ENCODE measurements around the gene MADD. TPM values are rescaled to one million over a fixed set of nuclear protein-coding genes. Genes with fewer than 3 reads are reported as not detected.
A peak's percentile ranks its signal among the peaks of the same experiment; 100 is the strongest.
"Not testable (repeated sequence)": the region's sequence is repeated elsewhere in the genome, so short reads cannot be mapped to it uniquely, and the experiment has no call there.

Gene MADD
- total RNA-seq, 1 experiment from 2014 or later = 12.9 TPM

- in situ Hi-C loops (cut with HindIII; ENCODE audit: low sequenced_read_pairs) = no loop called here
- no peak for DNase-seq (ENCODE audit: low spot score)
Observed at GRCh38 chr11:47305734-47306483, 36.0 kb downstream of the MADD start.

DNA sequence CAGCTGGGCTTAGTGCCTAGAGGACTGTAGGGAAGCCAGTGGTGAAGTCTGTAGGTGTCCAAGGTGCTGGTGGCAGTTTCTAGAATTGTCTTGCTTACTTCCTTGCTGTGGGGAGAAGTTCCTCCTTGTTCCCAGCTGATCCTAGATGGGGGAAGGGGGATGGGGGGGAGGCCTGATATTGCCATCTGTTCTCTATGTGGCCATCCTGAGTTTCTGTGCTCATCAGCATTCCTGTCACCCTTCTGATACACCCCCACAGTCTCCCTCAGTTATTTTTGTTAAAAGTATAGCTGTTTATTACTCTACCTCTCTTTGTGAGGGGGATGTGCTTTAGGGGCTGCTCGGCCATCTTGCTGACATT is 36.5 kb downstream of the MADD start:
- no peak for DNase-seq (ENCODE audit: low spot score)
- in situ Hi-C loops (cut with HindIII; ENCODE audit: low sequenced_read_pairs) = no loop called here

DNA sequence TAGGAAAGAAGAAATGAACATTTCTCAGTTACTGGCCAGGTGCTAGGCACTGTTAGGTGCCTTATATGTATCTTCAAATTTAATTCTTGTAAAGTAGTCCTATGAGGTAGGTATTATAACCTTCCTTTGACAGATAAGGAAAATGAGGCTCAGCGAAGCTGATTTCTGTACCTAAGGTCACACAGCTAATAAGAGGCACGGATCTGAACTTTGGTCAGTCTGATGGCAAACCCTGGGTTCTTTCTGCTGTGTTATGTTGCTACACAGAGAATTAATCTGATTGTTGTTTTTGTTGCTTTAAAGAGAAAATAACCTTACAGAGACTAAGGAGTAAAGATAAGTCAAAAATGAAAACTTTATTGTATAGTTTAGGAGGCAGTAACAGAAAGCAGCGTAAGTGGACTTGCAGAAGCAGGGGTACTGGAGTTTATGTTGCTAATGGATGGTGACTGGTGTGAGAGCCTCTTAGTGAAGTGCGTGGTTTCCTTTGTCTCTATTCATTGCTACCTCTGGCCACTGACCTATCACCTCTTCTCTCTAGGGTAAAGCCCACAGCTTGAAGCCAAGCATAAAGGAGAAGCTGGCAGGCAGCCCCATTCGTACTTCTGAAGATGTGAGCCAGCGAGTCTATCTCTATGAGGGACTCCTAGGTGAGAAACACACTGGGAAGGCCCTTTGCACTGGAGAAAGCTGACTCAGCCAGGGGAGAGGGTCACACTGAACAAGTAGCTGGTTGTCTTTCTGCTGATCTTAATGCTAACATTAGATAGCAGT is 38.3 kb downstream of the MADD start:
- in situ Hi-C loops (cut with HindIII; ENCODE audit: low sequenced_read_pairs) = no loop called here
- DNase-seq (ENCODE audit: low spot score) = no peak

GRCh38 chr11:47314992-47315391 is 45.1 kb downstream of the MADD start:
- in situ Hi-C loops (cut with HindIII; ENCODE audit: low sequenced_read_pairs) = no loop called here
- no peak for DNase-seq (ENCODE audit: low spot score)

GRCh38 chr11:47316501-47316900 is 46.6 kb downstream of the MADD start:
- DNase-seq (ENCODE audit: low spot score); in situ Hi-C loops (cut with HindIII; ENCODE audit: low sequenced_read_pairs): not testable (repeated sequence)

DNA sequence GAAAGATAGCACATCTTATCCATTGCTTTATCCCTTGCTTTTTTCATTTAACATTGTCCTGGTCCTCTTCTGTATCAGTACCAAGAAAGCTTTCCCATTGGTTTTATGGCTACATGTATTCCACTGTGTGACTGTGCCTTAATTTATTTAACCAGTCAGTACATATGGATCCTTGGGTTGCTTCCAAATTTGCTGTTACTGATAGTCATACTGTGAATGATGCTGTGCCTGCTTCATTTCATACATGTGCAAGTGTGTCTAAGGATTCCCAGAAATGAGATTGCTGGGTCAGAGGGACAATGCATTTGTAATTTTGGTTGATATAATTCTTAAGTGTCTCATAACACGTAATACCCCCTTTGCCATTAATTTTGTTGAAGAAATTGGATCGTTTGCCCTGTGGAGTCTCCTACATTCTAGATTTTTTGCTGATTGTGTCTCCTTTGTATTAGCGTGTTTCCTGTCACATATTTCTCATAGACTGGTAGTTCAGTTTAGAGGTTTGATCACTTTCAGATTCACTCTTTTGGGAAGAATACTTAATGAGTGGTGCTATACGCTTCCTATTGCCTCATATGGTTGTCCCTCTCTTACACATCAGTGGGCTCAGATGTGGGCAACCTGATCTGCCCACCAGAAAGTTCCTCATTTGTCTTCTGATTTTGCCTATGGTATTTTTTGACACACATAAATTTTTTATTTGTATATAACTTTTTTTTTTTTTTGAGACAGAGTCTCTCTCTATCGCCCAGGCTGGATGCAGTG is 47.3 kb downstream of the MADD start:
- no peak for DNase-seq (ENCODE audit: low spot score)
- in situ Hi-C loops (cut with HindIII; ENCODE audit: low sequenced_read_pairs) = no loop called here

DNA sequence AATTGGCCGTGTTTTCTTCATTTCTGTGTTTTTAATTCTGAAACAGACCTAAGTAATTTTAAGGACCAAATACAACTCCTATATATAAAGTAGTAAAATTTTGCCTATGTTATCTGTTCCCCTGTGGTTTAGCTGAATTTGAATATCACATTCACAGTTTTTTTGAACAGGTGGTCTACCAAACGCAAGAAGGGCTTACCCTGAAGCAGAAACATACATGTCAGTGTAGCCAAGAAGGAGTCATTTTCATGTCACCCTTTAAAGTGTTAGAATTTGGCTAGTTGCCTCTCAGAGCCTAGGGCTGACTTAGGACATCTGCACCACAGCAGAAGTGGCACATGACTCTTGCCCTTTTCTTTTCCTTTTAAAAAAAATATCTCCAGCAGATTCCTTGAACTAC is 48.2 kb downstream of the MADD start:
- no peak for DNase-seq (ENCODE audit: low spot score)
- in situ Hi-C loops (cut with HindIII; ENCODE audit: low sequenced_read_pairs) = no loop called here

DNA sequence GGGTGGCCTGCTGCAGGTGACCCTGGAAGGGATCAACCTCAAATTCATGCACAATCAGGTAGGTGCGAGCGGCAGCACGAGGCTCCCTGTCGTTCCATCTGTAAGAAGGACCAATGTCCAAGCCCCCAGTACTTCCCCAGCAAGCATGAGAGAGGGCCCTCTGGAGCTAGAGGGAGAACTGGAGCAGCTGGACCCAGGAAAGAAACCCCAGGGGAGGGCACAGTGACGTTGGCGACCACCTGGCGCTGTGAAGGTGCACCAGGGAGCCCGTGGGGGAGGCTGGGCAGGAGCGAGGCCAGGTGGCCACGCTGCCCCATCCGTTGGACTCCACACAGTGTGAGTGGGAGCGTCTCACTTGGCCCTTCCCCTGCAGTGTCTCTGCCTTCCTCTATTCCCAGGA is 54.6 kb downstream of the MADD start:
- DNase-seq (ENCODE audit: low spot score) = no peak
- in situ Hi-C loops (cut with HindIII; ENCODE audit: low sequenced_read_pairs) = no loop called here

DNA sequence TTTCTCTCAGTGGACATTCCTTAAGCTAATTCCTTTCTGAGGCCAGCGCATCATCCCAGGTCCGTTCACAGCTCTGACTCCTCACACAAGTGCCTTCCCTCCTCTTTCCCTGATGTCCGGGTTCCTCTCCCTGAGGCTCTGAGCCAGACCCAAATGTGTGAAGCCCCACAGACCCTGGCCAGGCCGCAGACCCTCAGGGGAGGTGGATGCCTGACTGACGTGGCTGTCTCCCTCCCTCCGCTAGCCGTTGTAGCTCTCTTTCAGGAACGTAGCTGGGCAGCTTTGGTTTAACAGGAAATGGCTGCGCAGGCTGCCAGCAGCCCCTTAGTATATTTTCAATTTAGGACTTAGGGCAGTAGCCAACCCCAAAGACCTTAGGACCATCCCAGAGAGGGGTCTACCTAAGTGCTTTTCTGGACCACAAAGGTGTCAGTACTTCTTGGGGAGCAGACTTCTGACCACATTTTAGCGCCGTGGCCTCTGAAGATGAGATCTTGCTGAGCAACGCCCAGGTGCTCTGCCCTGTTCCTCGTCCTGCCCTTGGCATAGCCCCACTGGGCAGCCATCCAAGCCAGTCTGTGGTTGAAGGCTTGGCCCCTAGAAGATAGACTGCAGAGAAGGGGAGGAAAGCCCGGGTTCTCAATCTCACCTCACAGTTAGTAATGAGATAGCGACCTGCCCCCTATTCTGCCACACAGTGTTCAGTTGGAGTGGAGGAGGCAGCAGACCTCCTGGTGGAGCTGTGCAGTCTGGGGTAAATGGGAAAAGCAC is 55.5 kb downstream of the MADD start:
- DNase-seq (ENCODE audit: low spot score) = peak; percentile 46
- in situ Hi-C loops (cut with HindIII; ENCODE audit: low sequenced_read_pairs) = no loop called here

DNA sequence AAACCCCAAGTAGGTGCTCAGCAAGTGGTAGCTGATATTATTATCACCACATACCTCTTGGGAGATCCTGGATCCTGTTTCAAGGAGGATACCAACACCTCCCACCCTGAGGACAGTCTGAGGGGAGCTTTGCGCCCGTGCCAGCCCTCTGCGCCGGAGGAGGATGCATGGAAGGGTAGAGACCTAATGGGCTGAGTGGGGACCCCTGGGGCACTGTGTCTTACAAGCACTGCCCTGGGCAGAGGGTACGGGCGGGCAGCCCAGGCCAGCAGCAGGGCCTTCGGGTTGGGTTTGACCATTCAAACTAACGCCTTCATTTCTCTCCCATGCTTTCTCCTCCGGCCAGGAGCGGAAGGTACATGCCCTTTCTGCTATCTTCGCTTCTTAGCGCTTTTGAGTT is 56.3 kb downstream of the MADD start:
- no peak for DNase-seq (ENCODE audit: low spot score)
- in situ Hi-C loops (cut with HindIII; ENCODE audit: low sequenced_read_pairs) = no loop called here

DNA sequence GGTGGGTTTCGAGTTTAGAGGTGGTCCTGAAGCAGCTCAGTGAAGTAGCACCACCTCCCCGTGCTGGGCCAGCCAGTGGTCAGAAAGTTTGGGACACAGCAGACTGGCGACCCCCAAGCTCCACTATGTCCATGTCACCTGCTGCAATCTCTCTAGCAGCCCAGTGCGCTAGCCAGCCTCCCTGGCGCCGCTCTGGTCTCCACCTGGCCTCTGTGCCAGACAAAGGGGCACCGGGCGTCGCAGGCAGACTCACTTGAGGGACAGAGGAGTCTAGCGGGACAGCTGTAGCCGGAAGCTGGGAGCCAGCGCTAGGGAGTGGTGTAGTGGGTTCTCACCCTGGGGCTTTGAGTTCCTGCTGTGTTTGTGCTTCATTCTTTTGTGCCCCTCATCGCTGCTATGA is 57.1 kb downstream of the MADD start:
- in situ Hi-C loops (cut with HindIII; ENCODE audit: low sequenced_read_pairs) = no loop called here

DNA sequence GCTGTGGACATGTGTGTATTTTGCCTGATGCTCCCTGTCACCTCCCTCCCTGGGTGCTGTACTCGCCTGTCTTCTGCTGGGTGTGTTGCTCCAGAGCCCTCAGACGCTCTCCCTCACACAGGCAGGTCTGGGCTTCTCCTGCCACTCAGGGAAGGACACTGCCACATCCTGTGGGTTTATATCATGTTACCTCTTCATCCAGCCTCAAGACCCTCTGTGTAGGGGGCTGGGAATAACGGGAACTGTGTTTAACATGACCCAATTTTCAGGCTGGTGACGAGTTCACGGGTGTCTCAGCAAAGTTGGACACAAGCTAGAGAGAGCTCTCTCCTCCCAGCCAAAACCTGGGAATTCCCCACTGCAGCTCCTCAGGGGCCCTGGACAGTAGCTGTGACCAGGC is 58.0 kb downstream of the MADD start:
- in situ Hi-C loops (cut with HindIII; ENCODE audit: low sequenced_read_pairs) = no loop called here
- no peak for DNase-seq (ENCODE audit: low spot score)

More for the DNA sequence above, 57.1 kb downstream of the MADD start:
- DNase-seq (ENCODE audit: low spot score) = no peak

DNA sequence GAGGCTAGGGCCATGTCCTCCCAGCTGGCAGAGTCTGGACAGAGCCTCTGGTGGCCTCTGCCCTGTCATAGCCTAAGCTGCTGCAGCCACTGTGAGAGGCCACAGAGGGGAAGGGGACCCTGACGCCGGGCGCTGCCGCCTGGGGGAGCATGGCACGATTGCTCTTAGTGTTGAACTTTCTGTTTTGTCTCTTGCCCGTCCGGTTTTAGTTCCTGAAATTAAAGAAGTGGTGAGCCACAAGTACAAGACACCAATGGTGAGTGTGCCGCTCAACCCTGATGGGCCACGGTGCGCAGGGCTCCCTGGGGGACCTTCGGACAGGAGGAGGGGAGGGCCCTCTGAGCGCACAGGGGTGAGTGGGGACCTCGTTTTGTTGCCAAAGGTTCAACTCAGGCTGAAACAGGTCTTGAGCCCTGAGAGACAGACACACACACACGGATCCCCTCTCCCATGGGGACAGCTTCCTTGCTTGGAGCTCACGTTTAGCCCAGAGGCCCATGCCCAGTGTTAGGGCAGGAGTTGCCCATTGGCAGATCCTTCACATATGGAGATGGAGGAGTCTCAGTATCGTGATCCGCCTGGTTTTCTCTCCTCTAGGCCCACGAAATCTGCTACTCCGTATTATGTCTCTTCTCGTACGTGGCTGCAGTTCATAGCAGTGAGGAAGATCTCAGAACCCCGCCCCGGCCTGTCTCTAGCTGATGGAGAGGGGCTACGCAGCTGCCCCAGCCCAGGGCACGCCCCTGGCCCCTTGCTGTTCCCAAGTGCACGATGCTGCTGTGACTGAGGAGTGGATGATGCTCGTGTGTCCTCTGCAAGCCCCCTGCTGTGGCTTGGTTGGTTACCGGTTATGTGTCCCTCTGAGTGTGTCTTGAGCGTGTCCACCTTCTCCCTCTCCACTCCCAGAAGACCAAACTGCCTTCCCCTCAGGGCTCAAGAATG is 58.8 kb downstream of the MADD start:
- in situ Hi-C loops (cut with HindIII; ENCODE audit: low sequenced_read_pairs) = no loop called here
- DNase-seq (ENCODE audit: low spot score) = no peak

DNA sequence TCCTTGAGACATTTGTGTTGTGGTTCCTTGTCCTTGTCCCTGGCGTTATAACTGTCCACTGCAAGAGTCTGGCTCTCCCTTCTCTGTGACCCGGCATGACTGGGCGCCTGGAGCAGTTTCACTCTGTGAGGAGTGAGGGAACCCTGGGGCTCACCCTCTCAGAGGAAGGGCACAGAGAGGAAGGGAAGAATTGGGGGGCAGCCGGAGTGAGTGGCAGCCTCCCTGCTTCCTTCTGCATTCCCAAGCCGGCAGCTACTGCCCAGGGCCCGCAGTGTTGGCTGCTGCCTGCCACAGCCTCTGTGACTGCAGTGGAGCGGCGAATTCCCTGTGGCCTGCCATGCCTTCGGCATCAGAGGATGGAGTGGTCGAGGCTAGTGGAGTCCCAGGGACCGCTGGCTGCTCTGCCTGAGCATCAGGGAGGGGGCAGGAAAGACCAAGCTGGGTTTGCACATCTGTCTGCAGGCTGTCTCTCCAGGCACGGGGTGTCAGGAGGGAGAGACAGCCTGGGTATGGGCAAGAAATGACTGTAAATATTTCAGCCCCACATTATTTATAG is 59.6 kb downstream of the MADD start:
- DNase-seq (ENCODE audit: low spot score) = no peak
- in situ Hi-C loops (cut with HindIII; ENCODE audit: low sequenced_read_pairs) = no loop called here

GRCh38 chr11:47329987-47330931 is 60.3 kb downstream of the MADD start:
- peak; percentile 88 for DNase-seq (ENCODE audit: low spot score)
- in situ Hi-C loops (cut with HindIII; ENCODE audit: low sequenced_read_pairs) = no loop called here

GRCh38 chr11:47331454-47332302 is 61.7 kb downstream of the MADD start:
- DNase-seq (ENCODE audit: low spot score) = no peak

More at GRCh38 chr11:47331454-47332302, 61.7 kb downstream of the MADD start:
- in situ Hi-C loops (cut with HindIII; ENCODE audit: low sequenced_read_pairs) = no loop called here

All from G401 (cell line).